Hepatocyte (in vitro differentiated cells): ENCODE results near the gene ARAF. TPM values are rescaled to one million over a fixed set of nuclear protein-coding genes. Genes with fewer than 3 reads are reported as not detected.

Source experiments
- DNase-seq: peaks from one replicate; pipeline ENCODE4 v3.0.0-alpha.2; 2016; ENCODE audit warnings: low spot score
- H2AFZ ChIP-seq: fragments of 200-600 bp; sonication (generic); 2 replicates; pipeline ENCODE4 v1.6.0; 2016; ENCODE audit warnings: antibody characterized with exemption, mild to moderate bottlenecking
- H3K27ac ChIP-seq: fragments of 200-600 bp; sonication (generic); 2 replicates; pipeline ENCODE4 v1.5.1; 2016; ENCODE audit warnings: mild to moderate bottlenecking
- H3K27me3 ChIP-seq: fragments of 200-600 bp; sonication (generic); 2 replicates; pipeline ENCODE4 v1.6.1; 2016
- H3K36me3 ChIP-seq: fragments of 200-600 bp; sonication (generic); replicated peaks from 2 replicates; pipeline ENCODE4 v1.5.1; 2016; ENCODE audit warnings: low read depth; ENCODE audit not compliant: insufficient read depth
- H3K4me1 ChIP-seq: fragments of 200-600 bp; sonication (generic); 2 replicates; pipeline ENCODE4 v1.5.1; 2016; ENCODE audit warnings: mild to moderate bottlenecking, moderate library complexity; ENCODE audit not compliant: insufficient read depth
- H3K4me2 ChIP-seq: fragments of 200-600 bp; sonication (generic); 2 replicates; pipeline ENCODE4 v1.6.0; 2016
- H3K4me3 ChIP-seq: fragments of 200-600 bp; sonication (generic); 2 replicates; pipeline ENCODE4 v1.5.1; 2016; ENCODE audit warnings: mild to moderate bottlenecking
- H3K79me2 ChIP-seq: fragments of 200-600 bp; sonication (generic); 2 replicates; pipeline ENCODE4 v1.6.0; 2017; ENCODE audit warnings: mild to moderate bottlenecking
- H3K9me2 ChIP-seq: fragments of 200-600 bp; sonication (generic); replicated peaks from 2 replicates; pipeline ENCODE4 v1.6.0; 2017; ENCODE audit warnings: mild to moderate bottlenecking; ENCODE audit not compliant: insufficient read depth
- H3K9me3 ChIP-seq: fragments of 200-600 bp; sonication (generic); 2 replicates; pipeline ENCODE4 v1.5.1; 2016; ENCODE audit warnings: low read depth, mild to moderate bottlenecking
- H4K20me1 ChIP-seq: fragments of 200-600 bp; sonication (generic); 2 replicates; pipeline ENCODE4 v1.6.0; 2016; ENCODE audit warnings: mild to moderate bottlenecking; ENCODE audit not compliant: insufficient read depth, poor library complexity, severe bottlenecking
- CTCF ChIP-seq: fragments of 200-600 bp; sonication (generic); IDR thresholded peaks from 2 replicates; pipeline ENCODE4 v1.5.1; 2016; ENCODE audit warnings: antibody characterized with exemption, mild to moderate bottlenecking; ENCODE audit not compliant: poor library complexity
- EZH2 ChIP-seq: fragments of 200-600 bp; sonication (generic); IDR thresholded peaks from 2 replicates; pipeline ENCODE4 v1.6.1; 2016; ENCODE audit warnings: antibody characterized with exemption, mild to moderate bottlenecking, borderline replicate concordance
- EZH2phosphoT487 ChIP-seq: fragments of 200-600 bp; sonication (generic); IDR thresholded peaks from one replicate; pipeline ENCODE4 v1.6.1; 2018; ENCODE audit warnings: antibody characterized with exemption, mild to moderate bottlenecking, low read depth, moderate library complexity; ENCODE audit not compliant: unreplicated experiment, severe bottlenecking
- WGBS: methylation state at CpG from one replicate; pipeline ENCODE4 v1.1.6; 2016; ENCODE audit warnings: low lambda C conversion rate; ENCODE audit errors: missing lambda C conversion rate; 5-methylcytosine and 5-hydroxymethylcytosine counted together
- polyA plus RNA-seq: library from polyadenylated mRNA; unstranded; fragments of >200 nt; fragmentation: Nextera tagmentation; extraction: Ambion mirVana; gene quantifications from 2 replicates; pipeline ENCODE4 v1.2.1, GENCODE V29; 2016
- total RNA-seq: library from RNA; depleted of rRNA; stranded (reverse); fragments of >200 nt; gene quantifications from 2 replicates; pipeline ENCODE4 v1.2.3, GENCODE V29; 2014

Gene ARAF
- total and polyA plus RNA-seq, 2 experiments from 2014 or later, result 29.8 to 89.6 TPM

DNA sequence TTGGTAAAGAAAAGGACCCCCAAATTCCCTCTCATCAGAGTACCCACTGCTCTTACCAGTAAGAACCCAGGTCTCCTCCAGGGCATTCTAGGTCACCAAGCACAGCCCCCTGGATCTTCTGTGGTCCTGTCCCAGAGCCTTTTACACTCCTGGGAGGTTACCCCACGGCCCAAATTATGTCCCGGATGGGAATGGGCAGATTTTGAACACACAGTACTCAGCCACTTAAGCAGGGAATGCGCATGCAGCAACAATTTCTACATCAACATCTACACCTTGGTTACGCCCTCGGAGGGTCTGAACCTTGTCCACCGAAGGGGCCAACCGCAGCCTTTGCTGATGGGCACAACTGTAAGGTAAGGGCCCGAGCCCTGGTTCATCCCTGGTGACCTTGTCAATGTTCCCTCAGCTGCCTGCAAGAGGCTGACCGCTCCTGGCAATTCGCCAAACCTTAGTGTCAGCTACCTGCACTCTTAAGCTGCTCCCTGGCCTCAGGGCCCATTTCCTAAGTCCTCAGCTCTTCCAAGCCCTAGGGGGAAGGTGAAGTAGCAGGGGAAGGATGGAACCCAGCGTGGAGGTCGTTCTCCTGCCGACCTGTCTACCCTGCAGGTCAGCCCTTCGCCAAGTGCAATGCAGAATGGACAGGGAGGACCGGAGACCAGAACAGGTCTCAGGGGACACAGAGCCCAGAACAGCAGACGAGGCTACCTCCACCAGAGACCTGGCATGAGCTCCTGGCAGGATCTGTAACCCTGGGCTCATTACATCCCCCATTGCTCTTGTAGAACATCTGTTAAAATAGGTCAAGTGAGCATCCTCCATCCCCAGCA, 27.1 kb downstream of the ARAF start:
- no peak overlapping the region for H2AFZ ChIP-seq
- H3K27ac ChIP-seq, result no peak overlapping the region
- H3K36me3 ChIP-seq, result no peaks in the 10 kb centered on the region
- H3K4me1 ChIP-seq, result no peaks in the 10 kb centered on the region
- H3K4me2 ChIP-seq, result no peak overlapping the region
- no peaks in the 10 kb centered on the region for H3K9me3 ChIP-seq
- H3K4me3 ChIP-seq, result no peak overlapping the region
- peak; percentile 13 for DNase-seq
- H3K9me2 ChIP-seq, result no peaks in the 10 kb centered on the region
- WGBS, result 73% methylated on average over 16 of the region's 16 CpGs
- H3K27me3 ChIP-seq, result no peaks in the 10 kb centered on the region
- H4K20me1 ChIP-seq, result no peaks in the 10 kb centered on the region
- H3K79me2 ChIP-seq, result no peaks in the 10 kb centered on the region
- TF ChIP-seq EZH2 (no peak), EZH2phosphoT487 (no peak), CTCF (no peak)

DNA sequence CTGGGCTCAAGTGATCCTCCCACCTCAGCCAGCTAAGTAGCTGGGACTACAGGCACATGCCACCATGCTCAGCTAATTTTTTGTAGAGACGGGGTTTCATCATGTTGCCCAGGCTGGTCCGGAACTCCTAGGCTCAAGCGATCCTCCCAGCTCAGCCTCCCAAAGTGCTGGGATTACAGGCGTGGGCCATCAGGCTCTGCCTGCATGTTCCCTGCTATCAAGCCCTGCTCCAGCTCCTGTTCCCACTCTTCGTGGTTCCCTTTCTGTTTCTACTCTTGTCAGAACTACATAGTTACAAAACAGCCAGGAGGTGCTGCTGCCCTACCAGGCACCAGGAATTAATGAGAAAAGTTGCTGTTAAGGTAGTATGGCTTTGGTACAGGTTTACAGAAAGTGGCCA, 30.0 kb downstream of the ARAF start:
- TF ChIP-seq CTCF (no peak), EZH2phosphoT487 (no peak), EZH2 (no peak)
- no peak overlapping the region for H3K27ac ChIP-seq
- WGBS, result 79% methylated on average over 5 of the region's 5 CpGs
- H3K4me1 ChIP-seq, result peaks cover 3% of the 10 kb centered on the region
- H3K4me3 ChIP-seq, result no peak overlapping the region
- H3K4me2 ChIP-seq, result no peak overlapping the region
- no peaks in the 10 kb centered on the region for H3K27me3 ChIP-seq
- no peaks in the 10 kb centered on the region for H3K36me3 ChIP-seq
- DNase-seq, result no peak
- H3K79me2 ChIP-seq, result no peaks in the 10 kb centered on the region
- H4K20me1 ChIP-seq, result no peaks in the 10 kb centered on the region
- H2AFZ ChIP-seq, result no peak overlapping the region
- H3K9me2 ChIP-seq, result no peaks in the 10 kb centered on the region
- H3K9me3 ChIP-seq, result no peaks in the 10 kb centered on the region

GRCh38 chrX:47593522-47593921, 32.5 kb downstream of the ARAF start:
- WGBS, result 70% methylated on average over 4 of the region's 4 CpGs
- no peak overlapping the region for H3K4me3 ChIP-seq
- H4K20me1 ChIP-seq, result no peaks in the 10 kb centered on the region
- no peaks in the 10 kb centered on the region for H3K9me2 ChIP-seq
- H3K9me3 ChIP-seq, result no peaks in the 10 kb centered on the region
- H2AFZ ChIP-seq, result no peak overlapping the region
- no peaks in the 10 kb centered on the region for H3K79me2 ChIP-seq
- TF ChIP-seq EZH2 (no peak), CTCF (no peak), EZH2phosphoT487 (no peak)
- no peak overlapping the region for H3K4me2 ChIP-seq
- H3K4me1 ChIP-seq, result peaks cover 3% of the 10 kb centered on the region
- H3K27ac ChIP-seq, result no peak overlapping the region
- no peaks in the 10 kb centered on the region for H3K36me3 ChIP-seq
- no peaks in the 10 kb centered on the region for H3K27me3 ChIP-seq
- DNase-seq, result no peak
